ENCODE results near the gene RHAG. TPM values are rescaled to one million over a fixed set of nuclear protein-coding genes. Genes with fewer than 3 reads are reported as not detected.

The RHAG gene
- total and polyA plus RNA-seq, 2 donors (not counting 1 experiment from before 2014, with no cell fraction given): not detected

- Histone ChIP-seq H3K27ac (ENCODE audit: insufficient read depth, low read length) (no peak overlapping the region), H3K9ac (ENCODE audit: insufficient read depth, low read length) (no peak overlapping the region), H3K4me2 (ENCODE audit: extremely low read depth, insufficient read depth, low read length) (no peak overlapping the region), H3K27me3 (ENCODE audit: control insufficient read depth, insufficient read depth, low read length) (no peaks in the 10 kb centered on the region), H4K20me1 (ENCODE audit: control insufficient read depth, extremely low read depth, insufficient read depth, low read length) (no peaks in the 10 kb centered on the region), H3K36me3 (ENCODE audit: control insufficient read depth, insufficient read depth, low read length) (no peaks in the 10 kb centered on the region), H3K4me1 (ENCODE audit: control insufficient read depth, extremely low read depth, insufficient read depth, low read length) (no peaks in the 10 kb centered on the region), H3K4me3 (replicated peaks in 1 of 4; ENCODE audit: control extremely low read depth in 1 of 4, insufficient read depth in 1 of 4, low read depth in 3 of 4, low read length in 4 of 4) (no peak overlapping the region), H3K79me2 (ENCODE audit: control insufficient read depth, insufficient read depth, low read length) (no peaks in the 10 kb centered on the region), H2AFZ (ENCODE audit: low read length) (no peak overlapping the region), H3K9me3 (ENCODE audit: control insufficient read depth, insufficient read depth, low read depth, low read length) (no peaks in the 10 kb centered on the region)
- DNase-seq (ENCODE audit: low read depth in 2 of 2): no peak
- TF ChIP-seq CTCF (conservative IDR thresholded peaks at IDR 0.05 in 1 of 2, IDR thresholded peaks at IDR 0.05 in 1 of 2; ENCODE audit: low read depth in 1 of 2, low read length in 2 of 2) (no peak), EZH2 (IDR thresholded peaks at IDR 0.05; ENCODE audit: low read length, missing control alignments) (no peak)
Measured at GRCh38 chr6:49635978-49636712, 494 bp downstream of the RHAG start.

- no peaks in the 10 kb centered on the region for H3K4me1 ChIP-seq (ENCODE audit: control insufficient read depth, extremely low read depth, insufficient read depth, low read length)
- no peak overlapping the region for H3K4me2 ChIP-seq (ENCODE audit: extremely low read depth, insufficient read depth, low read length)
- TF ChIP-seq CTCF (conservative IDR thresholded peaks at IDR 0.05 in 1 of 2, IDR thresholded peaks at IDR 0.05 in 1 of 2; ENCODE audit: low read depth in 1 of 2, low read length in 2 of 2): no peak
- TF ChIP-seq EZH2 (IDR thresholded peaks at IDR 0.05; ENCODE audit: low read length, missing control alignments): no peak
- H3K4me3 ChIP-seq (replicated peaks in 1 of 4; ENCODE audit: control extremely low read depth in 1 of 4, insufficient read depth in 1 of 4, low read depth in 3 of 4, low read length in 4 of 4): no peak overlapping the region
- no peak overlapping the region for H3K9ac ChIP-seq (ENCODE audit: insufficient read depth, low read length)
- H2AFZ ChIP-seq (ENCODE audit: low read length): no peak overlapping the region
- H3K79me2 ChIP-seq (ENCODE audit: control insufficient read depth, insufficient read depth, low read length): no peaks in the 10 kb centered on the region
- H3K9me3 ChIP-seq (ENCODE audit: control insufficient read depth, insufficient read depth, low read depth, low read length): no peaks in the 10 kb centered on the region
- no peak overlapping the region for H3K27ac ChIP-seq (ENCODE audit: insufficient read depth, low read length)
- no peaks in the 10 kb centered on the region for H4K20me1 ChIP-seq (ENCODE audit: control insufficient read depth, extremely low read depth, insufficient read depth, low read length)
- H3K27me3 ChIP-seq (ENCODE audit: control insufficient read depth, insufficient read depth, low read length): no peaks in the 10 kb centered on the region
- H3K36me3 ChIP-seq (ENCODE audit: control insufficient read depth, insufficient read depth, low read length): no peaks in the 10 kb centered on the region
- DNase-seq (ENCODE audit: low read depth in 2 of 2): no peak
Measured at GRCh38 chr6:49635480-49635879, 1.2 kb downstream of the RHAG start.

- no peak overlapping the region for H2AFZ ChIP-seq (ENCODE audit: low read length)
- H3K9ac ChIP-seq (ENCODE audit: insufficient read depth, low read length): no peak overlapping the region
- H4K20me1 ChIP-seq (ENCODE audit: control insufficient read depth, extremely low read depth, insufficient read depth, low read length): no peaks in the 10 kb centered on the region
- H3K27ac ChIP-seq (ENCODE audit: insufficient read depth, low read length): no peak overlapping the region
- TF ChIP-seq CTCF (conservative IDR thresholded peaks at IDR 0.05 in 1 of 2, IDR thresholded peaks at IDR 0.05 in 1 of 2; ENCODE audit: low read depth in 1 of 2, low read length in 2 of 2) (no peak), EZH2 (IDR thresholded peaks at IDR 0.05; ENCODE audit: low read length, missing control alignments) (no peak)
- DNase-seq (ENCODE audit: low read depth in 2 of 2): no peak
- no peaks in the 10 kb centered on the region for H3K36me3 ChIP-seq (ENCODE audit: control insufficient read depth, insufficient read depth, low read length)
- H3K79me2 ChIP-seq (ENCODE audit: control insufficient read depth, insufficient read depth, low read length): no peaks in the 10 kb centered on the region
- H3K4me1 ChIP-seq (ENCODE audit: control insufficient read depth, extremely low read depth, insufficient read depth, low read length): no peaks in the 10 kb centered on the region
- H3K27me3 ChIP-seq (ENCODE audit: control insufficient read depth, insufficient read depth, low read length): no peaks in the 10 kb centered on the region
- H3K4me3 ChIP-seq (replicated peaks in 1 of 4; ENCODE audit: control extremely low read depth in 1 of 4, insufficient read depth in 1 of 4, low read depth in 3 of 4, low read length in 4 of 4): no peak overlapping the region
- no peak overlapping the region for H3K4me2 ChIP-seq (ENCODE audit: extremely low read depth, insufficient read depth, low read length)
- H3K9me3 ChIP-seq (ENCODE audit: control insufficient read depth, insufficient read depth, low read depth, low read length): no peaks in the 10 kb centered on the region
Measured at GRCh38 chr6:49634836-49635218, 1.8 kb downstream of the RHAG start.

Data from fibroblast of lung (primary cell).